ENCODE measurements around the gene MBTD1.

Gene MBTD1

DNA sequence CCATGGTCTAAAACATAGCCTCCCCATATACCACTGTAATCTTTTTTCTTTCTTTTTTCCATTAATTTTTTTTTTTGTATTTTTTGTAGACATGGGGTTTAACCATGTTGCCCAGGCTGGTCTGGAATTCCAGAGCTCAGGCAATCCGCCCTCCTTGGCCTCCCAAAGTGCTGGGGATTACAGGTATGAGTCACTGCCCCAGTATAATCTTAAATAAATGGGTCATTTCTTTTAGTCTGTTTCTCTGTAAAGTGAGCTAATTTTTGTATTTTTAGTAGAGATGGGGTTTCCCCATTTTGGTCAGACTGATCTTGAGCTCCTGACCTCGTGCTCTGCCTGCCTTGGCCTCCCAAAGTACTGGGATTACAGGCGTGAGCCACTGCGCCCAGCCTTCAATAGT, 112.2 kb downstream of the MBTD1 start:
- DNase-seq (ENCODE audit: low read depth, low spot score): no peak

DNA sequence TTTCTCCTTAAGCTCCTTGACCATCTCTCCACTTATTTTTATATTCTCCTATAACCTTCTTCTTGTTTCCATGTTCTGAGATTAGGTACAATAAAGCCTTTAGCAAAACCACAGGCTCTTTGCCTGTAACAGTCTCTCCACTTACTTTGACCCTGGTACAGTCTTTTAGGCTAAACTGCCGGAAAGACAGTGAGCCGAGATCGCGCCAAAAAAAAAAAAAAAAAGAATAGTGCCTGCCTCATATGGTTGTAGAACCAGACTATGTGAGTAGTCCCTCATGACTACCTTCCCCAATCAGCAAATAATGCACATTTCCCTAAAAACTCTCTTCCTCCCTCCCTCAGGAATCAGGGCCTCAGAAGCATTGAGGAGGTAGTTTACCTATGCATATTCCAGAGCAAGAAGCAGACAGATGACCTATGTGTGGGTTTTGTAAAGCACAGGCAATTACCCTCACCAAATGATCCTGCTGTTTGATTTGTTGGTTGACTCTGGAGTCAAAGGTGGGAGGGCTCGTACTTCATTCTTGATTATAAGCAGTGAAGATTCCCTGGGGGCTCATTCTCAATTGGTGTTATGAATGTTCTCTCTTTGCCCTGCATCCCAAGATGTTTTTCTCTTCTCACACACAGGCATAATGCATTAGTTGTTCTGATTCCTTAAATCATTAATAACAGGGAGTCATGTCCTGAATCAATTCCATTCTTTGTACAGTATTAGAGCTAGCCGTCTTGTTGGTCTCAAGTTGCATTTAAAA, 115.4 kb downstream of the MBTD1 start:
- DNase-seq (ENCODE audit: low read depth, low spot score): no peak

DNA sequence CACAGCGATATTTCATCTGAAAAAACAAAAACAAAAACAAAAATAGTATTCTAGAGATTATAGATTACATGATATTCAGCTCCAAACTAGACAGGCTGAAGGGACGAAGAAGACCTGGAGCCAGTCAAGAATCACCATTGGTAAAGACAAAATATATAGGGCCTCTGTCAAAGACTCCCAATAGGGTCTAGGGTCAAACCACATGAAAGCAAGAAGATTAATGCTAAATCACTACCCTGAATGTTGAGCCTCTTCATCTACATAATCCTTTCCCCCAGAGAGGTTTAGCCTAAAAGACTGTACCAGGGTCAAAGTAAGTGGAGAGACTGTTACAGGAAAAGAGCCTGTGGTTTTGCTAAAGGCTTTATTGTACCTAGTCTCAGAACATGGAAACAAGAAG, 117.3 kb downstream of the MBTD1 start:
- no peak for DNase-seq (ENCODE audit: low read depth, low spot score)

DNA sequence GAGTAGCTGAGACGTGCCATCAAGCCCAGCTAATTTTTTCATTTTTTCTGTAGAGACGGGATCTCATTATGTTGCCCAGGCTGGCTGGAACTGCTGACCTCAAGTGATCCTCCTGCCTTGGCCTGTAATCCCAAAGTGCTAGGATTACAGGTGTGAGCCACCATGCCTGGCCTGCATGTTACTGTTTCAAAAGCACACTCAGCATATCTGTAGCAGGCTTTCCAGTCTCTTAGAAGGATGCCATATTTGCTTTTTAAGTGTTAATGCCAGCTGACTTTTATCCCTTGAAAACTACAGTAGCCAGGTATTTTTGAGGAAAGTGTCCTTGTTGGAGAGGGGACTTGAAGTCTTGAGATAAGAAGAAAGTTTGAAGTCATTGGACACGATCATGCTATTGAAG, 123.9 kb downstream of the MBTD1 start:
- DNase-seq (ENCODE audit: low read depth, low spot score): no peak

DNA sequence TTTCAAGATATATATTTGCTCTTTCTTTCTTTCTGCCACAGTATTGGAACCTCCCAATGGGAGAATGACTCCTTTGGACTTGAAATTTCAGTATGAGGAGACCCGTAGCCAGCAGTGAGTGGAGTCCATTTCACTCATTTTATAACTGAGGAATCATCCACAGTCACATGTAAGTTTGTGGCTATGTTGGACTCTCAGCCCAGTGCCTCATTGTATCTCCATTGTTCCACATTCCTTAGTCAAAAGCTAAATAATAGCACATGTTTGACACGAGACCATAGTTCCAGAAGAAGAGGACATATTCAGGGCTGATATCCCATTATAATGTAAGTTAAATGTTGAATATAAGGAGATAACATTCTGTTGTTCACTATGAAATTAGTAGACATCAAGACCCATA, 126.5 kb downstream of the MBTD1 start:
- DNase-seq (ENCODE audit: low read depth, low spot score): no peak

DNA sequence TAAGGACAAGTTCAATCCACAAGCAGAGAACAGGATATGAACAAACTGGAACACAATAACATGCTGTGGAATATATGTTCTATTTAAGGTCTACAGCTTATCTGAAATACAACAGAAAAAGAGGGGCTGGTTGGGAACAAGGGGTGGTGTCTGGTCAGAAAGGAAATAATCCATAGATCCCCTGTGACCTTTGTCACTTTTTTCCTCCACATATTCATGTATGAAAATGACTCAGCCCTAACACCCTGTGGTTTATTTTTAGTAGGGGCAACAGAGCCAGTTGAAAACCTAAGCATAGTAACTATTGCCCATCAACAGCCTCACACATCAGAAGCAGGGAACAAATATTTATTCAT, 126.9 kb downstream of the MBTD1 start:
- no peak for DNase-seq (ENCODE audit: low read depth, low spot score)

DNA sequence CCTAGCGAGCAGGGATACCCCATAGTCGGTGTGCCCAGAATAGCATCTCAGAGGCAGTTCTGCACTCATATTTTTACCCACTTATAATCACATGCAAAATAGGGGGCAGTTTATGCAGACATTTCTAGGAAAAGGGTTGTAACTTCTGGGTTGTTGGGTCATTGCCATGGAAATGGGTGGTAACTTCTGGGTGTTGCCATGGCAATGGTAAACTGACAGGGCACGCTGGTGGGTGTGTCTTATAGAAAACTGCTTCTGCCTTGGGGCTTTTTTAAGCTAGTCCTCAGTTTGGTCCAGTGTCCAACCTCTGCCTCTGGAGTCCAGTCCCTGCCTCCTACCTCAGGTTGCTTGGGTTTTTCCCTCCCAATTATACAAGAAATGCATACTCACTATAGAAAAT, 131.8 kb downstream of the MBTD1 start:
- no peak for DNase-seq (ENCODE audit: low read depth, low spot score)
